ENCODE results near the gene GRM4. TPM values are rescaled to one million over a fixed set of nuclear protein-coding genes. Genes with fewer than 3 reads are reported as not detected.

GRM4 gene
- total RNA-seq, 1 donor from 2014 or later, result not detected

- no peak overlapping the region for H3K4me3 ChIP-seq
- intact Hi-C loops (cut with micrococcal nuclease), result no loop called here
- H3K27ac ChIP-seq (replicated peaks), result no peak overlapping the region
- no peaks in the 10 kb centered on the region for H3K36me3 ChIP-seq
- H3K27me3 ChIP-seq (ENCODE audit: low read depth), result peaks cover 85% of the 10 kb centered on the region
- no peak for DNase-seq
- H3K4me1 ChIP-seq, result no peaks in the 10 kb centered on the region
- TF ChIP-seq, protein P1, sequence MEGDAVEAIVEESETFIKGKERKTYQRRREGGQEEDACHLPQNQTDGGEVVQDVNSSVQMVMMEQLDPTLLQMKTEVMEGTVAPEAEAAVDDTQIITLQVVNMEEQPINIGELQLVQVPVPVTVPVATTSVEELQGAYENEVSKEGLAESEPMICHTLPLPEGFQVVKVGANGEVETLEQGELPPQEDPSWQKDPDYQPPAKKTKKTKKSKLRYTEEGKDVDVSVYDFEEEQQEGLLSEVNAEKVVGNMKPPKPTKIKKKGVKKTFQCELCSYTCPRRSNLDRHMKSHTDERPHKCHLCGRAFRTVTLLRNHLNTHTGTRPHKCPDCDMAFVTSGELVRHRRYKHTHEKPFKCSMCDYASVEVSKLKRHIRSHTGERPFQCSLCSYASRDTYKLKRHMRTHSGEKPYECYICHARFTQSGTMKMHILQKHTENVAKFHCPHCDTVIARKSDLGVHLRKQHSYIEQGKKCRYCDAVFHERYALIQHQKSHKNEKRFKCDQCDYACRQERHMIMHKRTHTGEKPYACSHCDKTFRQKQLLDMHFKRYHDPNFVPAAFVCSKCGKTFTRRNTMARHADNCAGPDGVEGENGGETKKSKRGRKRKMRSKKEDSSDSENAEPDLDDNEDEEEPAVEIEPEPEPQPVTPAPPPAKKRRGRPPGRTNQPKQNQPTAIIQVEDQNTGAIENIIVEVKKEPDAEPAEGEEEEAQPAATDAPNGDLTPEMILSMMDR (IDR thresholded peaks at IDR 0.05; ENCODE audit: borderline replicate concordance), result no peak
- no peaks in the 10 kb centered on the region for H3K9me3 ChIP-seq (replicated peaks)
Observed at GRCh38 chr6:34103321-34103720, 42.6 kb downstream of the GRM4 start.

GRCh38 chr6:34102696-34103095, 43.2 kb downstream of the GRM4 start:
- no peaks in the 10 kb centered on the region for H3K9me3 ChIP-seq (replicated peaks)
- H3K4me1 ChIP-seq, result no peaks in the 10 kb centered on the region
- no peak for DNase-seq
- H3K4me3 ChIP-seq, result no peak overlapping the region
- H3K27me3 ChIP-seq (ENCODE audit: low read depth), result peaks cover 85% of the 10 kb centered on the region
- H3K36me3 ChIP-seq, result no peaks in the 10 kb centered on the region
- intact Hi-C loops (cut with micrococcal nuclease), result no loop called here
- TF ChIP-seq, protein P1 (IDR thresholded peaks at IDR 0.05; ENCODE audit: borderline replicate concordance), result no peak
- no peak overlapping the region for H3K27ac ChIP-seq (replicated peaks)

GRCh38 chr6:34102099-34102656, 43.7 kb downstream of the GRM4 start:
- Histone ChIP-seq H3K4me3 (no peak overlapping the region), H3K27ac (replicated peaks) (no peak overlapping the region), H3K4me1 (no peaks in the 10 kb centered on the region), H3K27me3 (ENCODE audit: low read depth) (peaks cover 85% of the 10 kb centered on the region), H3K36me3 (no peaks in the 10 kb centered on the region), H3K9me3 (replicated peaks) (no peaks in the 10 kb centered on the region)
- intact Hi-C loops (cut with micrococcal nuclease), result no loop called here
- no peak for DNase-seq
- TF ChIP-seq, protein P1 (IDR thresholded peaks at IDR 0.05; ENCODE audit: borderline replicate concordance), result no peak

DNA sequence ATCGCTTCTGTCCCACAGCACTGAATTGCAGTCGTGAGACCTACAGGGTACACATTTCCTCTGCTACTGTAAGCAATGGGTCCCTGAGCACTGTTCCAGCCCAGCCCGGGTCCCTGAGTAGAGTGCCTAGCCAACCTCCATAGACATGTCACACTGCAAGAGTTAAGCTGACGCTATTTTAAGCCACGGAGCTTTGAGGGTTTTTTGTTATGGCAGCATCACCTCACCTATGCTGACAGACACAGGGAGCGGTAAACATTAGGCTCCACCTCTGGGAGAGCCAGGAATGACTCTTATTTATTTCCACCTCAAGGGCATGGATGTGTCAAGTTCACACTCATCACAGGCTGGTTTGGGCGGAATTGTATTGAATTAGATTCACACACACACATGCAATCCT, 45.1 kb downstream of the GRM4 start:
- intact Hi-C loops (cut with micrococcal nuclease), result no loop called here
- TF ChIP-seq, protein P1 (IDR thresholded peaks at IDR 0.05; ENCODE audit: borderline replicate concordance), result no peak
- DNase-seq, result no peak

DNA sequence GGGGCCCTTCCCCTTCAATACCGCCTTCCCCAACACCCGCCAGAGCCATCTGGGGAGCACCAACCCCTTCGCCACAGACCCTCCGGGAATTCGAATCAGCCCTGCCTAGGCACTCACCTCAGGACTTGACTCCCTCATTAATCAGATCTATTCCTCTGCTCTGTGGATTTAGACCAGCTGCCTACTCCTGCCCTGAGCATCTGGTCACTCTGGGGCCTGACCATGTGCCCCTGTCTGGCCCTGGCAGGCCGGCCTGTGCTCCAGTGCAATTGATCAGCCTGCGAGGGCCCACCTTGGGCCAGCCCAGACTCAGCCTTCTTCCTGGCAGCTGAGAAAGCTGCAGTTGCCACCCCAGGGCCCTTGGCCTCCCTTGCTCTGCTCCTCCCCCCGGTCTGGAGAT, 46.0 kb downstream of the GRM4 start:
- TF ChIP-seq, protein P1 (IDR thresholded peaks at IDR 0.05; ENCODE audit: borderline replicate concordance), result no peak

More for the DNA sequence above, 45.1 kb downstream of the GRM4 start:
- Histone ChIP-seq H3K36me3 (no peaks in the 10 kb centered on the region), H3K9me3 (replicated peaks) (no peaks in the 10 kb centered on the region), H3K27me3 (ENCODE audit: low read depth) (peaks cover 86% of the 10 kb centered on the region), H3K4me3 (no peak overlapping the region), H3K4me1 (no peaks in the 10 kb centered on the region), H3K27ac (replicated peaks) (no peak overlapping the region)

More for the DNA sequence above, 46.0 kb downstream of the GRM4 start:
- H3K36me3 ChIP-seq, result no peaks in the 10 kb centered on the region
- no peak overlapping the region for H3K4me3 ChIP-seq
- no peaks in the 10 kb centered on the region for H3K9me3 ChIP-seq (replicated peaks)
- intact Hi-C loops (cut with micrococcal nuclease), result no loop called here
- no peaks in the 10 kb centered on the region for H3K4me1 ChIP-seq
- no peak for DNase-seq
- H3K27me3 ChIP-seq (ENCODE audit: low read depth), result peaks cover 86% of the 10 kb centered on the region
- no peak overlapping the region for H3K27ac ChIP-seq (replicated peaks)
